Peyer's patch (tissue), 4 donors: ENCODE measurements around the gene KL. TPM values are rescaled to one million over a fixed set of nuclear protein-coding genes. Genes with fewer than 3 reads are reported as not detected.

Experiments used
- DNase-seq, 3 donors: peaks; one replicate each; pipeline ENCODE4 v3.0.0-alpha.2; 2017 to 2019
- H3K27ac ChIP-seq, 4 donors: fragments of 200-600 bp; sonication (generic); one replicate each; pipeline ENCODE4 v1.5.1; 2016 to 2019
- H3K27me3 ChIP-seq, 2 donors: fragments of 200-600 bp; sonication (generic); one replicate each; pipeline ENCODE4 v1.5.1; 2019
- H3K36me3 ChIP-seq, 3 donors: fragments of 200-600 bp; sonication (generic); one replicate each; pipeline ENCODE4 v1.5.1; 2016 to 2019
- H3K4me1 ChIP-seq, 4 donors: fragments of 200-600 bp; sonication (generic); one replicate each; pipeline ENCODE4 v1.5.1; 2016 to 2019
- H3K4me3 ChIP-seq, 4 donors: fragments of 200-600 bp; sonication (generic); 1 replicate in 3 of 4; 2 replicates in 1 of 4; pipeline ENCODE4 v1.5.1; 2016 to 2019; ENCODE audit warnings: mild to moderate bottlenecking in 1 of 4
- H3K9me3 ChIP-seq, 4 donors: fragments of 200-600 bp; sonication (generic); one replicate each; pipeline ENCODE4 v1.5.1; 2016 to 2019; ENCODE audit warnings: mild to moderate bottlenecking in 1 of 4
- CTCF ChIP-seq, 6 experiments: fragments of 450-650 bp in 4 of 6; fragments of 200-600 bp in 2 of 6; sonication (generic) in 1 of 6; IDR thresholded peaks; one replicate each; pipeline ENCODE4 v1.5.1; 2017 to 2019; ENCODE audit warnings: antibody characterized with exemption in 6 of 6, mild to moderate bottlenecking in 3 of 6, moderate library complexity in 1 of 6
- POLR2A ChIP-seq, 2 donors: fragments of 450-650 bp; IDR thresholded peaks; one replicate each; pipeline ENCODE4 v1.5.1; 2017; ENCODE audit warnings: antibody characterized with exemption in 2 of 2, mild to moderate bottlenecking in 2 of 2, moderate library complexity in 2 of 2
- total RNA-seq, 4 donors: library from RNA; depleted of rRNA; stranded (reverse); fragments of >200 nt; gene quantifications; one replicate each; pipeline ENCODE4 v1.1.0, GENCODE V29; 2016

The KL gene
- total RNA-seq, 4 donors from 2014 or later: 2.5 to 7.0 (median 4.9) TPM

- H3K4me3 ChIP-seq: no peak overlapping the region
- TF ChIP-seq POLR2A (IDR thresholded peaks at IDR 0.05) (no peak), CTCF (IDR thresholded peaks at IDR 0.05) (no peak)
- no peak for DNase-seq
- peaks cover 0 to 19% (median 0%) of the 10 kb centered on the region in 3 donors for H3K36me3 ChIP-seq
- H3K4me1 ChIP-seq: no peaks in the 10 kb centered on the region
- no peaks in the 10 kb centered on the region for H3K27me3 ChIP-seq
- no peak overlapping the region for H3K27ac ChIP-seq
- no peaks in the 10 kb centered on the region for H3K9me3 ChIP-seq
Observed at GRCh38 chr13:33100886-33101285, 84.7 kb downstream of the KL start.

DNA sequence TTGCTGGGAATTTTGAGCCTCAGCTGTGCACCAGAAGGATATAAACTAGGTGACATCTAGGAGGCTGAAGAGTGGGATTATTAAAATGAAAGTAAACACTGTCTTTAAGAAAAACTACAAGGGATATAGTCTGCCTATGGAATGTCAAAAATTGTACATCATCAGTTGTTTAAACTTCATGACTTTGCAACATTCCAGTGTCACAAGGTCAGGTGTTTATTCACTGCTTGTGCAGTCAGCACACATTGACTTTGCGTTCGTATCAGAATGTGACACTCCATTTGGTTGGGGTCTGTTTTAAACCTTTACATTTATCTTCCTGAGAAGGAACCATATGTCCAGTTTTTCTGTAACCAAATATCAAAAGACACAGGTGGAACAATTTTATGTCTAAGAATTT is 85.6 kb downstream of the KL start:
- H3K27ac ChIP-seq: no peak overlapping the region
- no peak for DNase-seq
- TF ChIP-seq POLR2A (IDR thresholded peaks at IDR 0.05): no peak
- TF ChIP-seq CTCF (IDR thresholded peaks at IDR 0.05): no peak
- H3K4me3 ChIP-seq: no peak overlapping the region
- H3K27me3 ChIP-seq: no peaks in the 10 kb centered on the region
- peaks cover 0 to 27% (median 0%) of the 10 kb centered on the region in 3 donors for H3K36me3 ChIP-seq
- H3K9me3 ChIP-seq: no peaks in the 10 kb centered on the region
- H3K4me1 ChIP-seq: no peaks in the 10 kb centered on the region

GRCh38 chr13:33103457-33103856 is 87.2 kb downstream of the KL start:
- H3K27ac ChIP-seq: no peak overlapping the region
- H3K9me3 ChIP-seq: no peaks in the 10 kb centered on the region
- H3K4me1 ChIP-seq: no peaks in the 10 kb centered on the region
- no peaks in the 10 kb centered on the region for H3K27me3 ChIP-seq
- H3K36me3 ChIP-seq: peaks cover 0 to 38% (median 0%) of the 10 kb centered on the region in 3 donors
- TF ChIP-seq CTCF (IDR thresholded peaks at IDR 0.05) (no peak), POLR2A (IDR thresholded peaks at IDR 0.05) (no peak)
- no peak overlapping the region for H3K4me3 ChIP-seq
- no peak for DNase-seq

GRCh38 chr13:33105387-33106005 is 89.3 kb downstream of the KL start:
- TF ChIP-seq CTCF (IDR thresholded peaks at IDR 0.05): no peak
- TF ChIP-seq POLR2A (IDR thresholded peaks at IDR 0.05): no peak
- Histone ChIP-seq H3K9me3 (no peaks in the 10 kb centered on the region), H3K27me3 (no peaks in the 10 kb centered on the region), H3K4me3 (no peak overlapping the region), H3K4me1 (peaks cover 0 to 17% (median 3%) of the 10 kb centered on the region in 4 donors), H3K27ac (peak overlapping the region in 2 of 4 donors; percentile 0 to 20), H3K36me3 (peaks cover 0 to 42% (median 0%) of the 10 kb centered on the region in 3 donors)
- DNase-seq: no peak

DNA sequence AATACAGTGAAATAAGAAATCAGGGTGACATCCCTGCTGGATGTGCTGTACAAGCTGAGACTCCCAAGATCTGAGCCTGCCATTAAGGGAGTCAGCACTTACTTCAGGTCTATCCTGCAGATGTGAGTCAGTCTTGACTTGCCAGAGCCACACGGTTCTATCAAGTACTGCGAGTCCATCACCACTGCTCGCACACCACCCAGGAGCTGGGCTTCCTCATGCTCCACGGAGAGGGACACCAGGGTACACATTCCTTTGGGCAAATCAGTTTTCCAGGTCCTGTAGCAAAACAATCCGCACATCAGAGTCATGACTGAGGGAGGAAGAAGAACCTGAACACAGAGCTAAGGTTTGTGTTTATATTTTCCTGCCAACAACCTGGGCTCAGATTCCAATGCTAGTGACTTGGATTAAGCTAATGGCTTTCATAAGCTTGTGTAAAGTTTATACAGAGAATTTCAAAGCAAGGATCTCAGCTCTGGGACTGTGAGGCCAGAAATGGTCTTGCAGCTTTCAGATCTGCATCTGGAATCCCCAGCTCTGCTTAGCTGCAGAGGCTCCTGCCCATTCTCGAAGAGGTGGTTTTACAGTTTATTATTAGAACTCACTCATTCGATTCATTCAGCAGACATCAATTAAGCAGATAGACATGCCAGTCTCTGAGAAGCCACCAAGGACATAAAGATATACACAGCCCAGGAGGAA is 90.6 kb downstream of the KL start:
- H3K27ac ChIP-seq: no peak overlapping the region
- no peak for DNase-seq
- peaks cover 0 to 42% (median 0%) of the 10 kb centered on the region in 3 donors for H3K36me3 ChIP-seq
- H3K4me3 ChIP-seq: no peak overlapping the region
- no peaks in the 10 kb centered on the region for H3K27me3 ChIP-seq
- H3K4me1 ChIP-seq: peaks cover 0 to 24% (median 8%) of the 10 kb centered on the region in 4 donors
- no peak for TF ChIP-seq POLR2A (IDR thresholded peaks at IDR 0.05)
- no peak for TF ChIP-seq CTCF (IDR thresholded peaks at IDR 0.05)
- H3K9me3 ChIP-seq: no peaks in the 10 kb centered on the region
